Mesothelial cell of epicardium (in vitro differentiated cells): Measurements from ENCODE around the gene SLC6A13. TPM values are rescaled to one million over a fixed set of nuclear protein-coding genes. Genes with fewer than 3 reads are reported as not detected.

Experiments used
- DNase-seq, 2 experiments: peaks; one replicate each; pipeline ENCODE4 v3.0.0; 2021; ENCODE audit warnings: low spot score in 2 of 2; ENCODE audit not compliant: unreplicated experiment in 2 of 2
- H3K27ac Mint-ChIP-seq: 2 replicates; pipeline ENCODE4 v1.8.0; 2021; ENCODE audit warnings: mixed read lengths
- H3K27me3 Mint-ChIP-seq: 2 replicates; pipeline ENCODE4 v1.8.0; 2021; ENCODE audit warnings: low read depth, mixed read lengths
- H3K36me3 Mint-ChIP-seq: 2 replicates; pipeline ENCODE4 v1.8.0; 2021; ENCODE audit warnings: mixed read lengths
- H3K4me1 Mint-ChIP-seq: 2 replicates; pipeline ENCODE4 v1.8.0; 2021; ENCODE audit warnings: mixed read lengths
- H3K4me3 Mint-ChIP-seq: 2 replicates; pipeline ENCODE4 v1.8.0; 2021; ENCODE audit warnings: mild to moderate bottlenecking, moderate library complexity, mixed read lengths
- H3K9me3 Mint-ChIP-seq: 2 replicates; pipeline ENCODE4 v1.8.0; 2021; ENCODE audit warnings: mixed read lengths
- total RNA-seq: library from RNA; stranded (reverse); gene quantifications from 3 replicates; pipeline ENCODE4 v1.2.1, GENCODE V29; 2021
- TF ChIP-seq, protein P1 (sequence below): fragments of 200-600 bp; sonication (generic); IDR thresholded peaks from one replicate; pipeline ENCODE4 v1.5.0; 2021; ENCODE audit warnings: antibody characterized with exemption; ENCODE audit not compliant: unreplicated experiment

SLC6A13 gene
- total RNA-seq, 1 donor from 2014 or later, result 1.2 TPM

DNA sequence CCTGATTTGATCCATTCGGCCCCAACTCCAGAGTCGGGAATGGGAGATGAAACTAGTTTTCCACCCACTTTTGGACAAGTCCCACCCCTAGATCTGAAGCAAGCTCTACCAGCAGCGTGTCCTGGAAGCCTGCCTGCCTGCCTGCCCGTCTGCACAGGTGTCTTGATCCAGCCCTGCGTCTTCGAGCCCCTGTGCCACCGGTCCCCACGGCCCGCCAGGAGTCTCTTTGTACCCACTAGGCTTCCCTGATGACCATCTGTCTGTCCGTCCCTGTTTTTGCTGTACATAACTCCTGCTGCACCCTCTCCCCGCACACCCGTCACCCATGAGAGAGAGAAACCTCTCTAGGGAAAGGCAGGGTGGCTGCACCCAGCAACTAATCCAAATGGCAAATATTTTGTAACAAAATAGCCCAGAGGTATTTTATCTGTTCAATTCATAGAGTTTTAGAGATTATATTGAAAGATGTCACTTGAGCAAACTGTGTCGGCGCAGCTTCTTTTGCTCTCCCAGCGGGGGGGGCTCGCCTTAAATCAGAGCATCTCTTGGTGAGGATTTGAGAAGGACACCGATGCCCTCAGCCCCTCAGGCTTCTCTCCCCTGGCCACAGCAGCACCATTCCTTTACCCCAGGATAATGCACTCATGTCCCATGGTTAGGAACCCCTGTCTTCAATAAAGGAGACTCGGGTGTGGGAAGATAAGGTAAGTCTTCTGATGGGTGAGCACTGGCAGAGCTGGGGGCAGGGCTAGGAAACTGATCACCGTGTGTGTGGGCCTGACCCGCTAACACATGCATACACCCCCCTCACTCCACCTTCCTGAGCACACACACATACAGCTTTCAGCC, 84.4 kb downstream of the SLC6A13 start:
- TF ChIP-seq, protein P1, sequence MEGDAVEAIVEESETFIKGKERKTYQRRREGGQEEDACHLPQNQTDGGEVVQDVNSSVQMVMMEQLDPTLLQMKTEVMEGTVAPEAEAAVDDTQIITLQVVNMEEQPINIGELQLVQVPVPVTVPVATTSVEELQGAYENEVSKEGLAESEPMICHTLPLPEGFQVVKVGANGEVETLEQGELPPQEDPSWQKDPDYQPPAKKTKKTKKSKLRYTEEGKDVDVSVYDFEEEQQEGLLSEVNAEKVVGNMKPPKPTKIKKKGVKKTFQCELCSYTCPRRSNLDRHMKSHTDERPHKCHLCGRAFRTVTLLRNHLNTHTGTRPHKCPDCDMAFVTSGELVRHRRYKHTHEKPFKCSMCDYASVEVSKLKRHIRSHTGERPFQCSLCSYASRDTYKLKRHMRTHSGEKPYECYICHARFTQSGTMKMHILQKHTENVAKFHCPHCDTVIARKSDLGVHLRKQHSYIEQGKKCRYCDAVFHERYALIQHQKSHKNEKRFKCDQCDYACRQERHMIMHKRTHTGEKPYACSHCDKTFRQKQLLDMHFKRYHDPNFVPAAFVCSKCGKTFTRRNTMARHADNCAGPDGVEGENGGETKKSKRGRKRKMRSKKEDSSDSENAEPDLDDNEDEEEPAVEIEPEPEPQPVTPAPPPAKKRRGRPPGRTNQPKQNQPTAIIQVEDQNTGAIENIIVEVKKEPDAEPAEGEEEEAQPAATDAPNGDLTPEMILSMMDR, result no peak
- no peaks in the 10 kb centered on the region for H3K36me3 Mint-ChIP-seq
- H3K4me1 Mint-ChIP-seq, result peaks cover 16% of the 10 kb centered on the region
- no peak overlapping the region for H3K4me3 Mint-ChIP-seq
- H3K27ac Mint-ChIP-seq, result no peak overlapping the region
- peaks cover 2% of the 10 kb centered on the region for H3K27me3 Mint-ChIP-seq
- no peak for DNase-seq
- no peaks in the 10 kb centered on the region for H3K9me3 Mint-ChIP-seq

- Mint-ChIP-seq H3K9me3 (no peaks in the 10 kb centered on the region), H3K27ac (no peak overlapping the region), H3K27me3 (peaks cover 2% of the 10 kb centered on the region), H3K4me3 (no peak overlapping the region), H3K36me3 (no peaks in the 10 kb centered on the region), H3K4me1 (peaks cover 22% of the 10 kb centered on the region)
- TF ChIP-seq, protein P1, result no peak
- no peak for DNase-seq
These were observed 85.2 kb downstream of the SLC6A13 start for GRCh38 chr12:177336-177979.

- peaks cover 2% of the 10 kb centered on the region for H3K27me3 Mint-ChIP-seq
- no peak overlapping the region for H3K4me3 Mint-ChIP-seq
- H3K27ac Mint-ChIP-seq, result peak overlapping the region; percentile 41
- no peaks in the 10 kb centered on the region for H3K36me3 Mint-ChIP-seq
- H3K9me3 Mint-ChIP-seq, result no peaks in the 10 kb centered on the region
- no peak for DNase-seq
- peaks cover 31% of the 10 kb centered on the region for H3K4me1 Mint-ChIP-seq
- TF ChIP-seq, protein P1, result no peak
These were observed 86.1 kb downstream of the SLC6A13 start for GRCh38 chr12:176321-177181.

- Mint-ChIP-seq H3K27ac (no peak overlapping the region), H3K36me3 (no peaks in the 10 kb centered on the region), H3K4me3 (no peak overlapping the region), H3K4me1 (peaks cover 37% of the 10 kb centered on the region), H3K9me3 (no peaks in the 10 kb centered on the region), H3K27me3 (peaks cover 5% of the 10 kb centered on the region)
- TF ChIP-seq, protein P1, result no peak
- no peak for DNase-seq
These were observed 86.9 kb downstream of the SLC6A13 start for GRCh38 chr12:175759-176158.

GRCh38 chr12:175250-175649, 87.4 kb downstream of the SLC6A13 start:
- no peaks in the 10 kb centered on the region for H3K36me3 Mint-ChIP-seq
- DNase-seq, result peak in 1 of 2 experiments; percentile 55
- no peaks in the 10 kb centered on the region for H3K9me3 Mint-ChIP-seq
- H3K4me3 Mint-ChIP-seq, result no peak overlapping the region
- H3K4me1 Mint-ChIP-seq, result peaks cover 37% of the 10 kb centered on the region
- H3K27ac Mint-ChIP-seq, result peak overlapping the region; percentile 77
- peaks cover 5% of the 10 kb centered on the region for H3K27me3 Mint-ChIP-seq
- TF ChIP-seq, protein P1, result no peak
